ENCODE results near the gene COL20A1.

The COL20A1 gene

GRCh38 chr20:63277466-63278272 is 15.3 kb upstream of the COL20A1 start:
- DNase-seq (ENCODE audit: low read depth in 2 of 2): no peak

- DNase-seq (ENCODE audit: low read depth in 2 of 2): no peak
Observed at GRCh38 chr20:63278661-63279060, 14.3 kb upstream of the COL20A1 start.

GRCh38 chr20:63279931-63280330 is 13.1 kb upstream of the COL20A1 start:
- DNase-seq (ENCODE audit: low read depth in 2 of 2): no peak

- no peak for DNase-seq (ENCODE audit: low read depth in 2 of 2)
Observed at GRCh38 chr20:63280371-63280770, 12.6 kb upstream of the COL20A1 start.

- no peak for DNase-seq (ENCODE audit: low read depth in 2 of 2)
Observed at GRCh38 chr20:63280929-63281545, 11.9 kb upstream of the COL20A1 start.

- no peak for DNase-seq (ENCODE audit: low read depth in 2 of 2)
Observed at GRCh38 chr20:63281742-63282665, 11.0 kb upstream of the COL20A1 start.

GRCh38 chr20:63282946-63283345 is 10.0 kb upstream of the COL20A1 start:
- no peak for DNase-seq (ENCODE audit: low read depth in 2 of 2)

- DNase-seq (ENCODE audit: low read depth in 2 of 2): no peak
Observed at GRCh38 chr20:63283397-63284082, 9.4 kb upstream of the COL20A1 start.

GRCh38 chr20:63284083-63284440 is 8.9 kb upstream of the COL20A1 start:
- no peak for DNase-seq (ENCODE audit: low read depth in 2 of 2)

GRCh38 chr20:63284544-63284949 is 8.4 kb upstream of the COL20A1 start:
- no peak for DNase-seq (ENCODE audit: low read depth in 2 of 2)

- no peak for DNase-seq (ENCODE audit: low read depth in 2 of 2)
Observed at GRCh38 chr20:63284981-63285524, 7.9 kb upstream of the COL20A1 start.

- DNase-seq (ENCODE audit: low read depth in 2 of 2): no peak
Observed at GRCh38 chr20:63285636-63286615, 7.1 kb upstream of the COL20A1 start.

GRCh38 chr20:63286781-63287696 is 5.9 kb upstream of the COL20A1 start:
- DNase-seq (ENCODE audit: low read depth in 2 of 2): no peak

- DNase-seq (ENCODE audit: low read depth in 2 of 2): no peak
Observed at GRCh38 chr20:63287697-63288580, 5.0 kb upstream of the COL20A1 start.

- DNase-seq (ENCODE audit: low read depth in 2 of 2): no peak
Observed at GRCh38 chr20:63288581-63289251, 4.3 kb upstream of the COL20A1 start.

- no peak for DNase-seq (ENCODE audit: low read depth in 2 of 2)
Observed at GRCh38 chr20:63289311-63290135, 3.5 kb upstream of the COL20A1 start.

Data from stimulated activated CD8-positive, alpha-beta memory T cell treated with anti-CD3 and anti-CD28 coated beads, Interleukin-2, amount 100 ng/mL, for 48 hours (primary cell).